B cell (primary cell): ENCODE results near the gene PCDHAC2. TPM values are rescaled to one million over a fixed set of nuclear protein-coding genes. Genes with fewer than 3 reads are reported as not detected.

ENCODE experiments used
- ATAC-seq: fragments of 200-7000 bp; cut with Tn5 transposase; one replicate; pipeline ENCODE4 v1.10.0; 2021; ENCODE audit warnings: low read depth, mild to moderate bottlenecking, moderate number of reproducible peaks, moderate library complexity
- CTCF ChIA-PET: fragments of 350-600 bp; sonication (Branson Sonifier 250); formaldehyde crosslinking; loops from one replicate; lab custom pipeline; 2021; ENCODE audit warnings: antibody characterized with exemption, inconsistent platforms; lab: Charles Lee
- POLR2A ChIA-PET: fragments of 350-600 bp; sonication (Branson Sonifier 250); formaldehyde crosslinking; loops from one replicate; lab custom pipeline; 2021; ENCODE audit warnings: antibody characterized with exemption; lab: Charles Lee
- DNase-seq: peaks from one replicate; pipeline ENCODE4 v3.0.0; 2013
- H2AFZ ChIP-seq: 2 replicates; pipeline ENCODE4 v1.6.1; 2012; ENCODE audit warnings: mild to moderate bottlenecking, low read depth, low read length; ENCODE audit not compliant: insufficient read depth, poor library complexity, severe bottlenecking
- H3K27ac ChIP-seq, 2 donors: 1 replicate in 1 of 2; 2 replicates in 1 of 2; pipeline ENCODE4 v1.5.1; 2012 to 2013; ENCODE audit warnings: low read length in 2 of 2, mild to moderate bottlenecking in 2 of 2, moderate library complexity in 1 of 2
- H3K27me3 ChIP-seq, 4 experiments: fragments of 200-600 bp in 1 of 4; sonication (generic) in 1 of 4; replicated peaks in 1 of 4; 1 replicate in 2 of 4; 2 replicates in 2 of 4; pipeline versions ENCODE4 v1.6.1 to v1.7.0; 2013 to 2016; ENCODE audit warnings: low read length in 3 of 4, mild to moderate bottlenecking in 2 of 4, mixed read lengths in 1 of 4, moderate library complexity in 1 of 4; ENCODE audit not compliant: insufficient read depth in 4 of 4, control insufficient read depth in 3 of 4; ENCODE audit errors: control extremely low read depth in 1 of 4
- H3K36me3 ChIP-seq, 2 experiments: replicated peaks in 1 of 2; 1 replicate in 1 of 2; 2 replicates in 1 of 2; pipeline versions ENCODE4 v1.6.1 to v1.7.1; 2013; ENCODE audit warnings: low read length in 1 of 2; ENCODE audit not compliant: insufficient read depth in 2 of 2, control insufficient read depth in 1 of 2; ENCODE audit errors: control extremely low read depth in 1 of 2, extremely low read depth in 1 of 2
- H3K4me1 ChIP-seq, 2 donors: fragments of 200-600 bp in 1 of 2; sonication (generic) in 1 of 2; 1 replicate in 1 of 2; 2 replicates in 1 of 2; pipeline versions ENCODE4 v1.5.1 to v1.6.1; 2013 to 2017; ENCODE audit warnings: low read length in 2 of 2; ENCODE audit not compliant: control insufficient read depth in 2 of 2, insufficient read depth in 2 of 2
- H3K4me2 ChIP-seq: replicated peaks from 2 replicates; pipeline ENCODE3; 2012; ENCODE audit warnings: mild to moderate bottlenecking, low read depth, low read length; ENCODE audit not compliant: poor library complexity, severe bottlenecking
- H3K4me3 ChIP-seq, 5 experiments: fragments of 200-600 bp in 1 of 5; sonication (generic) in 1 of 5; 1 replicate in 3 of 5; 2 replicates in 2 of 5; pipeline versions ENCODE4 v1.5.1 to v1.7.0; 2011 to 2016; ENCODE audit warnings: low read length in 4 of 5, mild to moderate bottlenecking in 4 of 5, low read depth in 2 of 5, control low read depth in 1 of 5, moderate library complexity in 1 of 5; ENCODE audit not compliant: insufficient read depth in 1 of 5; ENCODE audit errors: control extremely low read depth in 1 of 5, extremely low read depth in 1 of 5
- H3K79me2 ChIP-seq: fragments of 200-600 bp; sonication (generic); one replicate; pipeline ENCODE4 v1.6.0; 2016; ENCODE audit warnings: low read length; ENCODE audit not compliant: control insufficient read depth, insufficient read depth
- H3K9ac ChIP-seq: fragments of 200-600 bp; sonication (generic); 2 replicates; pipeline ENCODE4 v1.6.1; 2017; ENCODE audit warnings: mild to moderate bottlenecking, low read length, moderate library complexity
- H3K9me3 ChIP-seq, 3 donors: one replicate each; pipeline versions ENCODE4 v1.6.1 to v1.7.1; 2013; ENCODE audit warnings: low read length in 2 of 3; ENCODE audit not compliant: control insufficient read depth in 2 of 3, insufficient read depth in 1 of 3; ENCODE audit errors: control extremely low read depth in 1 of 3
- H4K20me1 ChIP-seq: 2 replicates; pipeline ENCODE4 v1.6.0; 2012; ENCODE audit warnings: mild to moderate bottlenecking, low read length; ENCODE audit not compliant: insufficient read depth, control insufficient read depth, poor library complexity, severe bottlenecking
- H3K27ac Mint-ChIP-seq: one replicate; pipeline ENCODE4 v1.8.0; 2021; ENCODE audit warnings: mixed read lengths
- H3K27me3 Mint-ChIP-seq: one replicate; pipeline ENCODE4 v1.8.0; 2021; ENCODE audit warnings: mixed read lengths
- H3K4me1 Mint-ChIP-seq: one replicate; pipeline ENCODE4 v1.8.0; 2021; ENCODE audit warnings: mixed read lengths
- H3K4me3 Mint-ChIP-seq: one replicate; pipeline ENCODE4 v1.8.0; 2021; ENCODE audit warnings: mixed read lengths
- H3K9me3 Mint-ChIP-seq: one replicate; pipeline ENCODE4 v1.8.0; 2022; ENCODE audit warnings: mixed read lengths; ENCODE audit not compliant: insufficient read depth
- EZH2 ChIP-seq: IDR thresholded peaks from 2 replicates; pipeline ENCODE4 v1.6.1; 2012; ENCODE audit warnings: borderline replicate concordance, low read depth, mild to moderate bottlenecking, moderate library complexity, low read length; ENCODE audit not compliant: insufficient read depth, poor library complexity, severe bottlenecking
- WGBS: methylation state at CpG from one replicate; pipeline ENCODE4 v1.1.5; 2013; ENCODE audit warnings: missing lambda C conversion rate; ENCODE audit not compliant: insufficient coverage; 5-methylcytosine and 5-hydroxymethylcytosine counted together
- intact Hi-C: fragments of 100-400 bp; cut with micrococcal nuclease; formaldehyde crosslinking; loops from one replicate; pipeline ENCODE4 v1.10.0; 2022
- polyA plus RNA-seq: library from polyadenylated mRNA; depleted of rRNA; stranded (reverse); fragments of >200 nt; gene quantifications from 2 replicates; pipeline ENCODE4 v1.2.3, GENCODE V29; 2012
- total RNA-seq, 2 donors: library from RNA; stranded (reverse); fragments of 120-200 nt in 1 of 2; gene quantifications; 1 replicate in 1 of 2; 2 replicates in 1 of 2; pipeline versions ENCODE4 v1.2.3 to v1.2.4, GENCODE V29; 2013 to 2022
- TF ChIP-seq, protein P1 (sequence below): fragments of 200-600 bp; IDR thresholded peaks from one replicate; pipeline ENCODE4 v1.8.0; 2022; ENCODE audit warnings: antibody characterized with exemption, mild to moderate bottlenecking

The PCDHAC2 gene
- total and polyA plus RNA-seq, 2 donors (not counting 1 experiment from before 2014, with no cell fraction given): not detected

DNA sequence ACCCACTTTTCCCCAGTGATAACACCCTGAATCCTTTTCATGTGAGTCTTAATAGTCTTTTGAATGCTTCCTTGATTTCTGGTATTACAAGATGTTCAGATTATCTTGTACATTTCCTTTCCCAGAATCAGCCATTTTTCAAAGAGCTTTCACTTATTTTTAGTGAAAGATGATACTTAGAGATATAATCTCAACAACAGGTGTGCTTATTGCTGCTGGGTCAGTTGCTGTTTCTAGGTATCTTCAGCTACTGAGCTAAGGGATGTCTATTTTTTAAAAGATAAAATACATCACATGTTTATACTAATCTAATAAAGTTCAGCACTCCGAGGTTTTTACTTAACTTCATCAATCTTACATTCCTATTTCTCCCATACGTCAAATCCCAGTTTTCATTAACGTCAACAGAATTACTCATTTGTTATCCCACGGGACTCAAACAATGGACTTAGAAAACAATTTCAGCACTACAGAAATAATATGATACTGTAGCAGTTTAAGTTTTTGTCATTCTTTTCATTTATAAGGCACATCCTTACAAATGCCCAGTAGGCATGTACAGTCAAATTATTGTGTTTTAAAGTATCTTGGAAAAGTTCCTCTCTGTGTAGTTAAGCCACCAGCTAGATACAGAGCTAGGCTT lies 31.2 kb upstream of the PCDHAC2 start:
- TF ChIP-seq, protein P1, sequence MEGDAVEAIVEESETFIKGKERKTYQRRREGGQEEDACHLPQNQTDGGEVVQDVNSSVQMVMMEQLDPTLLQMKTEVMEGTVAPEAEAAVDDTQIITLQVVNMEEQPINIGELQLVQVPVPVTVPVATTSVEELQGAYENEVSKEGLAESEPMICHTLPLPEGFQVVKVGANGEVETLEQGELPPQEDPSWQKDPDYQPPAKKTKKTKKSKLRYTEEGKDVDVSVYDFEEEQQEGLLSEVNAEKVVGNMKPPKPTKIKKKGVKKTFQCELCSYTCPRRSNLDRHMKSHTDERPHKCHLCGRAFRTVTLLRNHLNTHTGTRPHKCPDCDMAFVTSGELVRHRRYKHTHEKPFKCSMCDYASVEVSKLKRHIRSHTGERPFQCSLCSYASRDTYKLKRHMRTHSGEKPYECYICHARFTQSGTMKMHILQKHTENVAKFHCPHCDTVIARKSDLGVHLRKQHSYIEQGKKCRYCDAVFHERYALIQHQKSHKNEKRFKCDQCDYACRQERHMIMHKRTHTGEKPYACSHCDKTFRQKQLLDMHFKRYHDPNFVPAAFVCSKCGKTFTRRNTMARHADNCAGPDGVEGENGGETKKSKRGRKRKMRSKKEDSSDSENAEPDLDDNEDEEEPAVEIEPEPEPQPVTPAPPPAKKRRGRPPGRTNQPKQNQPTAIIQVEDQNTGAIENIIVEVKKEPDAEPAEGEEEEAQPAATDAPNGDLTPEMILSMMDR: no peak
- TF ChIP-seq EZH2: no peak

DNA sequence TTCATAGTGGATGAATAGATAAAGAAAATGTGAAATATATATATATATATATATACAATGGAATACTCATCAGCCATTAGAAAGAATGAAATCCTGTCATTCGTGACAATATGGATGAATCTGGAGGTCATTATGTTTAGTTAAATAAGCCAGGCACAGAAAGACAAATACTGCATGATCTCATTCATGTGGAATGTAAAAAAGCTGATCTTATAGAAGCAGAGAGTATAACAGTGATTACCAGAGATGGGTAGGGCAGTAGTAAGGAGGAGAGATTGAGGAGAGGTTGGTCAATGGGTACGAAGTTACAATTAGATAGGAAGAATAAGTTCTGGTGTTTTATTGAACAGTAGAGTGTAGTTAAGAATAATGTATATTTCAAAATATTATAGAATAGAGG lies 19.7 kb upstream of the PCDHAC2 start:
- no peaks in the 10 kb centered on the region for H4K20me1 ChIP-seq
- no peak overlapping the region for H3K27ac Mint-ChIP-seq
- no peaks in the 10 kb centered on the region for H3K36me3 ChIP-seq
- no peak overlapping the region for H3K4me2 ChIP-seq
- no peaks in the 10 kb centered on the region for H3K79me2 ChIP-seq
- ChIA-PET CTCF (no interaction called here), POLR2A (no interaction called here)
- WGBS: no CpG with 5 or more reads among the region's 2 CpGs
- H3K27me3 Mint-ChIP-seq: no peaks in the 10 kb centered on the region
- H2AFZ ChIP-seq: no peak overlapping the region
- H3K4me3 ChIP-seq: no peak overlapping the region
- no peak overlapping the region for H3K4me3 Mint-ChIP-seq
- H3K4me1 Mint-ChIP-seq: no peaks in the 10 kb centered on the region
- DNase-seq (no peak), ATAC-seq (no peak)
- no peaks in the 10 kb centered on the region for H3K4me1 ChIP-seq
- peaks cover 0 to 7% (median 0%) of the 10 kb centered on the region in 3 donors for H3K9me3 ChIP-seq
- intact Hi-C loops: no loop called here
- no peak overlapping the region for H3K9ac ChIP-seq
- peaks cover 9% of the 10 kb centered on the region for H3K9me3 Mint-ChIP-seq
- TF ChIP-seq, protein P1: no peak
- TF ChIP-seq EZH2: no peak
- no peaks in the 10 kb centered on the region for H3K27me3 ChIP-seq
- no peak overlapping the region for H3K27ac ChIP-seq

More for the DNA sequence above, 31.2 kb upstream of the PCDHAC2 start:
- ChIA-PET POLR2A (no interaction called here), CTCF (no interaction called here)
- Histone ChIP-seq H3K36me3 (no peaks in the 10 kb centered on the region), H3K27me3 (no peaks in the 10 kb centered on the region), H3K4me3 (no peak overlapping the region), H3K4me2 (no peak overlapping the region), H3K4me1 (no peaks in the 10 kb centered on the region), H3K27ac (no peak overlapping the region), H3K9me3 (peaks cover 0 to 6% (median 0%) of the 10 kb centered on the region in 3 donors), H2AFZ (no peak overlapping the region), H4K20me1 (no peaks in the 10 kb centered on the region), H3K79me2 (no peaks in the 10 kb centered on the region), H3K9ac (no peak overlapping the region)
- intact Hi-C loops: no loop called here
- ATAC-seq (no peak), DNase-seq (no peak)
- H3K9me3 Mint-ChIP-seq: no peaks in the 10 kb centered on the region
- no peak overlapping the region for H3K4me3 Mint-ChIP-seq
- H3K27ac Mint-ChIP-seq: no peak overlapping the region
- H3K4me1 Mint-ChIP-seq: no peaks in the 10 kb centered on the region
- no CpG with 5 or more reads among the region's 4 CpGs for WGBS
- H3K27me3 Mint-ChIP-seq: no peaks in the 10 kb centered on the region
